ENCODE data around the gene PRL.

GRCh38 chr6:22323848-22324247 lies 27.0 kb upstream of the PRL start:
- TF ChIP-seq CTCF (conservative IDR thresholded peaks at IDR 0.05) (no peak), ZFX (IDR thresholded peaks at IDR 0.05) (no peak)

All from C4-2B (cell line).